Spinal cord (tissue), 10 donors: ENCODE measurements around the gene TRIM28. TPM values are rescaled to one million over a fixed set of nuclear protein-coding genes. Genes with fewer than 3 reads are reported as not detected.

Experiments
- DNase-seq, 6 donors: peaks; one replicate each; pipeline versions ENCODE4 v3.0.0 to v3.0.0-alpha.2; 2013 to 2015; ENCODE audit warnings: low spot score in 6 of 6, low read depth in 4 of 6
- H3K27ac ChIP-seq: one replicate; pipeline ENCODE4 v1.5.1; 2013; ENCODE audit warnings: low read depth, low read length, control low read depth
- H3K27me3 ChIP-seq: one replicate; pipeline ENCODE4 v1.6.1; 2013; ENCODE audit warnings: low read length; ENCODE audit not compliant: control insufficient read depth, insufficient read depth
- H3K36me3 ChIP-seq: one replicate; pipeline ENCODE4 v1.6.1; 2013; ENCODE audit warnings: low read length; ENCODE audit not compliant: control insufficient read depth, insufficient read depth
- H3K4me1 ChIP-seq: one replicate; pipeline ENCODE4 v1.6.1; 2013; ENCODE audit warnings: low read length; ENCODE audit not compliant: control insufficient read depth, insufficient read depth
- H3K4me3 ChIP-seq: one replicate; pipeline ENCODE4 v1.5.1; 2013; ENCODE audit warnings: low read depth, low read length, control low read depth
- H3K9me3 ChIP-seq: one replicate; pipeline ENCODE4 v1.6.1; 2013; ENCODE audit warnings: low read length; ENCODE audit not compliant: control insufficient read depth, insufficient read depth
- WGBS: methylation state at CpG from one replicate; pipeline ENCODE4 v1.1.5; 2013; ENCODE audit warnings: missing lambda C conversion rate; ENCODE audit not compliant: insufficient coverage; 5-methylcytosine and 5-hydroxymethylcytosine counted together
- polyA plus RNA-seq, 2 donors: library from polyadenylated mRNA; unstranded; fragments of 120-200 nt; gene quantifications; one replicate each; pipeline ENCODE4 v1.2.1, GENCODE V29; 2013; ENCODE audit not compliant: insufficient read length in 2 of 2
- total RNA-seq, 2 donors: library from RNA; depleted of rRNA in 1 of 2; stranded (reverse); fragments of 120-200 nt in 1 of 2; fragments of >200 nt in 1 of 2; gene quantifications; one replicate each; pipeline versions ENCODE4 v1.2.3 to v1.2.4, GENCODE V29; 2013 to 2014
- donor health status: healthy.

The TRIM28 gene
- total and polyA plus RNA-seq, 4 donors, result 203 to 522 (median 387) TPM

GRCh38 chr19:58510084-58510862 is 33.6 kb upstream of the TRIM28 start:
- WGBS, result 84% methylated on average over 7 of the region's 8 CpGs
- Histone ChIP-seq H3K36me3 (peaks cover 47% of the 10 kb centered on the region), H3K9me3 (no peaks in the 10 kb centered on the region), H3K27ac (no peak overlapping the region), H3K27me3 (no peaks in the 10 kb centered on the region), H3K4me3 (no peak overlapping the region), H3K4me1 (peaks cover 12% of the 10 kb centered on the region)
- DNase-seq, result no peak

- no peak within 1 kb of the TSS for H3K4me3 ChIP-seq
- 88% methylated on average over 25 of the region's 25 CpGs for WGBS
- peaks cover 60% of the 10 kb centered on the region for H3K36me3 ChIP-seq
- H3K27me3 ChIP-seq, result no peaks in the 10 kb centered on the region
- DNase-seq, result no peak
- no peaks in the 10 kb centered on the region for H3K9me3 ChIP-seq
- no peak within 1 kb of the TSS for H3K27ac ChIP-seq
- H3K4me1 ChIP-seq, result peaks cover 19% of the 10 kb centered on the region
Observed at GRCh38 chr19:58511353-58512208, 32.3 kb upstream of the TRIM28 start, which contains the start of gene SLC27A5. SLC27A5 (minus strand) TSS chr19:58511992; CDS start chr19:58511955, 37 bp downstream.

GRCh38 chr19:58513213-58513693 is 30.6 kb upstream of the TRIM28 start:
- WGBS, result 94% methylated on average over 7 of the region's 10 CpGs
- no peaks in the 10 kb centered on the region for H3K27me3 ChIP-seq
- peaks cover 27% of the 10 kb centered on the region for H3K4me1 ChIP-seq
- no peak for DNase-seq
- peak overlapping the region; percentile 57 for H3K27ac ChIP-seq
- no peak overlapping the region for H3K4me3 ChIP-seq
- peaks cover 73% of the 10 kb centered on the region for H3K36me3 ChIP-seq
- H3K9me3 ChIP-seq, result no peaks in the 10 kb centered on the region

DNA sequence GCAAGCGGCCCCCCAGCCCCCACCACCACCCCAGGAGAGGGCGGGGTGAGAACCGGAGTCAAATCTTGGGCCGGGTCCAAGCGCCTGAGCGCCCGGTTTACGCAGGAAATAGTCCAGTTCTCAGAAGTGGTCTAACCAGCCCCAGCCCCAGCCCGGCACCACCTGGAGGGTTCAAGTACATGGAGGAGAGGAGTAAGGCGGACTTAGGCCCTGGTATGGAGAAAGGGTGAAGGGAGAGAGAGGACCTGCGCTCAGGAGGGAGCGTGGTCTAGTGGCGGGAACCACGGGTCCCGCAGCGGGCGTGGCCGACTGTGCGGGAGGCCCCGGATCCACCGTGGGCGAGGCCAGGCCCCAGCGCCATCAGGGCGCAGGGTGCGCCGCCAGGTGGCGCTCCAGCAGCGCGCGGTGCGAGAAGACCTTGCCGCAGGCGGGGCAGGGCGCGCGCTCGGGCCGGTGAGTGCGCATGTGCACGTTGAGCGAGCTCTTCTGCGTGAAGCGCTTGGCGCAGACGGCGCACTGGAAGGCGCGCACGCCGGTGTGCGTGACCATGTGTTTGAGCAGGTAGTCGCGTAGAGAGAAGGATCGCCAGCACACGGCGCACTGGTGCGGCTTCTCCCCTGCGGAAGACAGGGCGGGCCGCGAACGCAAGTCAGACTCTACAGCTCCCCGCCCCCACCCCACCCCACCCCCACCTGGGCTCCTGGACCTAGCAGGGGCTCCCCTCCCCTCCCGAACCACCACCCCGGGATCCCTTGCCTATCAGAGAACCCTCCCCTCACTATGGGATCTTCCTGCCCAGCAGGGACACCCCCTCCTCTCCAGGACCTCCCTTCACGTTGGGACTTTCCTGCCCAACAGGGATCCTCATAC is 29.9 kb upstream of the TRIM28 start:
- peaks cover 34% of the 10 kb centered on the region for H3K4me1 ChIP-seq
- H3K9me3 ChIP-seq, result no peaks in the 10 kb centered on the region
- H3K4me3 ChIP-seq, result peak overlapping the region; percentile 32
- peak overlapping the region; percentile 57 for H3K27ac ChIP-seq
- H3K36me3 ChIP-seq, result peaks cover 74% of the 10 kb centered on the region
- WGBS, result 17% methylated on average over 53 of the region's 66 CpGs
- peak in 4 of 6 donors; percentile 66 to 96 (median 86) for DNase-seq
- no peaks in the 10 kb centered on the region for H3K27me3 ChIP-seq

- 85% methylated on average over 3 of the region's 3 CpGs for WGBS
- peak overlapping the region; percentile 32 for H3K4me3 ChIP-seq
- H3K36me3 ChIP-seq, result peaks cover 74% of the 10 kb centered on the region
- DNase-seq, result no peak
- H3K9me3 ChIP-seq, result no peaks in the 10 kb centered on the region
- H3K4me1 ChIP-seq, result peaks cover 37% of the 10 kb centered on the region
- H3K27me3 ChIP-seq, result no peaks in the 10 kb centered on the region
- no peak overlapping the region for H3K27ac ChIP-seq
Observed at GRCh38 chr19:58514564-58515022, 29.3 kb upstream of the TRIM28 start.

DNA sequence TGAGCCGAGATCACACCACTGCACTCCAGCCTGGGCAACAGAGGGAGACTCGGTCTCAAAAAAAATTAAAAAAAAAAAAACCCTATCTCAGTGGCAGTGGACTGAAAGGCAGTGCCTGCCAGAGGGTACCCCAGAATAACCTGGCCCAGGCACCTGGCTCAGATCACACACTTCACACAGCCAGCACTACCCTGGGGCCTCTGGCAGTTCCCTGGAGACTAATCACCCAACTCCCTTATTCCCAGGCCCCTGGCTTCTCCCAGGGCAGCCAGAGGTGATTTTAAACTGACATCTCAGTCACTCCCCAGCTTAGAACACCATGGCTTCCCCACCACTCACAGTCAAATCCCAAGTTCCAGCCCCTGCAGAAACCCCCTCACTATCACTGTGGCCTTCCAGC is 28.6 kb upstream of the TRIM28 start:
- H3K9me3 ChIP-seq, result no peaks in the 10 kb centered on the region
- peaks cover 70% of the 10 kb centered on the region for H3K36me3 ChIP-seq
- H3K27ac ChIP-seq, result no peak overlapping the region
- H3K4me1 ChIP-seq, result peaks cover 42% of the 10 kb centered on the region
- no peak overlapping the region for H3K4me3 ChIP-seq
- no peaks in the 10 kb centered on the region for H3K27me3 ChIP-seq
- WGBS, result 100% methylated on average over 1 of the region's 2 CpGs
- DNase-seq, result no peak

DNA sequence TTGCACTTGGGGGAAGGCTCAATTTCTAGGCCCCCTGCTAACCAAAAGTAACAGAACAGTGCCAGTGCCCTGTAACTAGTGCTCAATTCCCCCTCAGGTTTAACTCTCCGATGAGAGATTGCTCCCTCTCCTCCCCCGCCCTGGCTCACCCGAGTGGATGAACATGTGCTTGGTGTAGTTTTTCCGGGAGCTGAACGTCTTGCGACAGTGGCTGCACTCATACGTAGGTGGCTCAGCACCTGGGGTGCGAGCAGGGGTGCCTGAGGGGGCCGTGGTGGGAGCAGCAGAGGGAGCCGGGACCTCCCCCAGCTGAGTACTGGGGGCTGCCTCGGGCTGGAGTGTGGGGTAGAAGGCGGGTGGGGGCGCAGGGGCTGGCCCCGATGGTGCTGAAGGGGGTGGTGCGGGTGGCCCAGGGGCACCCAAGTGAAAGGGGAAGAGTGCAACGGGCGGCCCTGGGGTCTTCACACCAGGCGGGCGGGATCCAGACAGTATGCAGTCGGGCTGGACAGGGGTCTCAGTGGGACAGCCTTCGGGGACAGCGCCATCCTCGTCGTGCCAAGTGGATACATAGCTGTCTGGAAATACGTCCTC is 27.5 kb upstream of the TRIM28 start:
- no peak for DNase-seq
- no peaks in the 10 kb centered on the region for H3K9me3 ChIP-seq
- H3K27me3 ChIP-seq, result no peaks in the 10 kb centered on the region
- H3K4me1 ChIP-seq, result peaks cover 47% of the 10 kb centered on the region
- no peak overlapping the region for H3K4me3 ChIP-seq
- no peak overlapping the region for H3K27ac ChIP-seq
- H3K36me3 ChIP-seq, result peaks cover 61% of the 10 kb centered on the region
- WGBS, result 95% methylated on average over 24 of the region's 25 CpGs

- peaks cover 52% of the 10 kb centered on the region for H3K36me3 ChIP-seq
- H3K4me3 ChIP-seq, result no peak overlapping the region
- H3K9me3 ChIP-seq, result no peaks in the 10 kb centered on the region
- no peak overlapping the region for H3K27ac ChIP-seq
- no peaks in the 10 kb centered on the region for H3K27me3 ChIP-seq
- peaks cover 47% of the 10 kb centered on the region for H3K4me1 ChIP-seq
- DNase-seq, result no peak
- 94% methylated on average over 65 of the region's 65 CpGs for WGBS
Observed at GRCh38 chr19:58516964-58517833, 26.7 kb upstream of the TRIM28 start.
